Urinary bladder (tissue), 4 donors: Measurements from ENCODE around the gene PHF20. TPM values are rescaled to one million over a fixed set of nuclear protein-coding genes. Genes with fewer than 3 reads are reported as not detected.
"Not testable (repeated sequence)": the region's sequence is repeated elsewhere in the genome, so short reads cannot be mapped to it uniquely, and the experiment has no call there.

Source experiments
- DNase-seq: peaks from one replicate; pipeline ENCODE4 v3.0.0-alpha.2; 2015; ENCODE audit errors: extremely low spot score
- H3K27ac ChIP-seq: one replicate; pipeline ENCODE4 v1.5.1; 2013; ENCODE audit warnings: low read depth, mild to moderate bottlenecking, moderate library complexity
- H3K36me3 ChIP-seq: one replicate; pipeline ENCODE4 v1.6.1; 2013; ENCODE audit warnings: mild to moderate bottlenecking, moderate library complexity; ENCODE audit not compliant: insufficient read depth
- H3K4me1 ChIP-seq: one replicate; pipeline ENCODE4 v1.6.1; 2013; ENCODE audit warnings: mild to moderate bottlenecking, moderate library complexity; ENCODE audit not compliant: insufficient read depth
- H3K4me3 ChIP-seq: one replicate; pipeline ENCODE4 v1.5.1; 2013; ENCODE audit warnings: low read depth, low read length
- WGBS: extraction: QIAGEN DNeasy Blood & Tissue Kit; methylation state at CpG from one replicate; pipeline ENCODE4 v1.1.7; 2013; 5-methylcytosine and 5-hydroxymethylcytosine counted together
- polyA plus RNA-seq: library from polyadenylated mRNA; stranded (reverse); fragments of 200-250 nt; gene quantifications from one replicate; pipeline ENCODE4 v1.2.3, GENCODE V29; 2013
- total RNA-seq: library from RNA; depleted of rRNA; stranded (reverse); fragments of >200 nt; gene quantifications from one replicate; pipeline ENCODE4 v1.2.3, GENCODE V29; 2014
- donor health status: healthy with polysubstance abuse.
- donor health status: healthy.

Gene PHF20
- total RNA-seq (32.5 TPM), polyA plus RNA-seq (30.5 TPM)

GRCh38 chr20:35771689-35772562, at the start of gene PHF20:
PHF20 (plus strand) TSS chr20:35772015; CDS start chr20:35801523, 29,508 bp downstream.
- no peaks in the 10 kb centered on the region for H3K4me1 ChIP-seq
- peak within 1 kb of the TSS; percentile 93 for H3K27ac ChIP-seq
- WGBS = 2% methylated on average over 87 of the region's 87 CpGs
- H3K36me3 ChIP-seq = no peaks in the 10 kb centered on the region
- DNase-seq = peak; percentile 87
- peak within 1 kb of the TSS; percentile 80 for H3K4me3 ChIP-seq

- WGBS = 92% methylated on average over 4 of the region's 4 CpGs
- not testable (repeated sequence) for DNase-seq, H3K4me1 ChIP-seq, H3K4me3 ChIP-seq, H3K27ac ChIP-seq
- peaks cover 14% of the 10 kb centered on the region for H3K36me3 ChIP-seq
These were observed 48.6 kb upstream of the PHF20 start for GRCh38 chr20:35723275-35723639.

- not testable (repeated sequence) for DNase-seq, H3K4me1 ChIP-seq, H3K27ac ChIP-seq, H3K4me3 ChIP-seq
- 94% methylated on average over 12 of the region's 12 CpGs for WGBS
- peaks cover 14% of the 10 kb centered on the region for H3K36me3 ChIP-seq
These were observed 48.0 kb upstream of the PHF20 start for GRCh38 chr20:35723652-35724320.

- DNase-seq = no peak
- WGBS = 83% methylated on average over 13 of the region's 13 CpGs
- H3K4me3 ChIP-seq = no peak overlapping the region
- H3K27ac ChIP-seq = no peak overlapping the region
- H3K36me3 ChIP-seq = peaks cover 11% of the 10 kb centered on the region
- H3K4me1 ChIP-seq = no peaks in the 10 kb centered on the region
These were observed 47.2 kb upstream of the PHF20 start for GRCh38 chr20:35724321-35725230.

- Histone ChIP-seq H3K4me1 (no peaks in the 10 kb centered on the region), H3K36me3 (peaks cover 13% of the 10 kb centered on the region), H3K27ac (no peak overlapping the region), H3K4me3 (no peak overlapping the region)
- 95% methylated on average over 20 of the region's 20 CpGs for WGBS
- DNase-seq = no peak
These were observed 44.7 kb upstream of the PHF20 start for GRCh38 chr20:35726842-35727711.

GRCh38 chr20:35729283-35729807, 42.5 kb upstream of the PHF20 start:
- DNase-seq = no peak
- Histone ChIP-seq H3K36me3 (peaks cover 14% of the 10 kb centered on the region), H3K4me1 (no peaks in the 10 kb centered on the region), H3K27ac (no peak overlapping the region), H3K4me3 (no peak overlapping the region)
- WGBS = 77% methylated on average over 7 of the region's 7 CpGs

GRCh38 chr20:35729836-35730582, 41.8 kb upstream of the PHF20 start:
- H3K4me3 ChIP-seq = no peak overlapping the region
- no peaks in the 10 kb centered on the region for H3K4me1 ChIP-seq
- no peak overlapping the region for H3K27ac ChIP-seq
- DNase-seq = no peak
- 84% methylated on average over 2 of the region's 2 CpGs for WGBS
- peaks cover 13% of the 10 kb centered on the region for H3K36me3 ChIP-seq

GRCh38 chr20:35730583-35731468, 41.0 kb upstream of the PHF20 start:
- Histone ChIP-seq H3K4me3 (no peak overlapping the region), H3K27ac (no peak overlapping the region), H3K36me3 (peaks cover 13% of the 10 kb centered on the region)

GRCh38 chr20:35731469-35731788, 40.4 kb upstream of the PHF20 start:
- no peak overlapping the region for H3K4me3 ChIP-seq
- DNase-seq = no peak
- H3K27ac ChIP-seq = no peak overlapping the region
- 57% methylated on average over 2 of the region's 2 CpGs for WGBS
- no peaks in the 10 kb centered on the region for H3K4me1 ChIP-seq
- peaks cover 13% of the 10 kb centered on the region for H3K36me3 ChIP-seq

More at GRCh38 chr20:35730583-35731468, 41.0 kb upstream of the PHF20 start:
- H3K4me1 ChIP-seq = no peaks in the 10 kb centered on the region
- no peak for DNase-seq
- 34% methylated on average over 4 of the region's 4 CpGs for WGBS

- H3K36me3 ChIP-seq = peaks cover 10% of the 10 kb centered on the region
- 85% methylated on average over 24 of the region's 24 CpGs for WGBS
- no peak for DNase-seq
- H3K4me1 ChIP-seq = no peaks in the 10 kb centered on the region
- H3K4me3 ChIP-seq = no peak overlapping the region
- H3K27ac ChIP-seq = no peak overlapping the region
These were observed 39.8 kb upstream of the PHF20 start for GRCh38 chr20:35731862-35732643.

GRCh38 chr20:35732644-35732982, 39.2 kb upstream of the PHF20 start:
- no peak overlapping the region for H3K27ac ChIP-seq
- WGBS = 61% methylated on average over 1 of the region's 1 CpG
- peaks cover 7% of the 10 kb centered on the region for H3K36me3 ChIP-seq
- DNase-seq = no peak
- H3K4me3 ChIP-seq = no peak overlapping the region
- no peaks in the 10 kb centered on the region for H3K4me1 ChIP-seq
